Activated naive CD4-positive, alpha-beta T cell treated with anti-CD3 and anti-CD28 coated beads for 36 hours (primary cell): ENCODE measurements around the gene MB21D2. TPM values are rescaled to one million over a fixed set of nuclear protein-coding genes. Genes with fewer than 3 reads are reported as not detected.
"Not testable (repeated sequence)": the region's sequence is repeated elsewhere in the genome, so short reads cannot be mapped to it uniquely, and the experiment has no call there.

ENCODE experiments used
- CTCF ChIA-PET: fragments of 350-600 bp; sonication (Branson Sonifier 250); formaldehyde crosslinking; loops from one replicate; lab custom pipeline; 2021; ENCODE audit warnings: antibody characterized with exemption; lab: Charles Lee
- DNase-seq: peaks from one replicate; pipeline ENCODE4 v3.0.0-alpha.2; 2020
- H3K27ac Mint-ChIP-seq: one replicate; pipeline ENCODE4 v1.8.0; 2021; ENCODE audit warnings: mild to moderate bottlenecking, mixed read lengths
- H3K27me3 Mint-ChIP-seq: one replicate; pipeline ENCODE4 v1.8.0; 2021; ENCODE audit warnings: low read depth, mixed read lengths
- H3K36me3 Mint-ChIP-seq: one replicate; pipeline ENCODE4 v1.8.0; 2021; ENCODE audit warnings: low read depth, mixed read lengths
- H3K4me1 Mint-ChIP-seq: one replicate; pipeline ENCODE4 v1.8.0; 2021; ENCODE audit warnings: low read depth, mixed read lengths
- H3K4me3 Mint-ChIP-seq: one replicate; pipeline ENCODE4 v1.8.0; 2021; ENCODE audit warnings: mild to moderate bottlenecking, moderate library complexity, mixed read lengths
- H3K9me3 Mint-ChIP-seq: one replicate; pipeline ENCODE4 v1.8.0; 2021; ENCODE audit warnings: mixed read lengths
- intact Hi-C: fragments of 100-400 bp; cut with micrococcal nuclease; formaldehyde crosslinking; loops from one replicate; pipeline ENCODE4 v1.15.1; 2023
- total RNA-seq, 2 experiments: library from RNA; stranded (reverse); gene quantifications; one replicate each; pipeline ENCODE4 v1.2.3, GENCODE V29; 2021

MB21D2 gene, protein sequence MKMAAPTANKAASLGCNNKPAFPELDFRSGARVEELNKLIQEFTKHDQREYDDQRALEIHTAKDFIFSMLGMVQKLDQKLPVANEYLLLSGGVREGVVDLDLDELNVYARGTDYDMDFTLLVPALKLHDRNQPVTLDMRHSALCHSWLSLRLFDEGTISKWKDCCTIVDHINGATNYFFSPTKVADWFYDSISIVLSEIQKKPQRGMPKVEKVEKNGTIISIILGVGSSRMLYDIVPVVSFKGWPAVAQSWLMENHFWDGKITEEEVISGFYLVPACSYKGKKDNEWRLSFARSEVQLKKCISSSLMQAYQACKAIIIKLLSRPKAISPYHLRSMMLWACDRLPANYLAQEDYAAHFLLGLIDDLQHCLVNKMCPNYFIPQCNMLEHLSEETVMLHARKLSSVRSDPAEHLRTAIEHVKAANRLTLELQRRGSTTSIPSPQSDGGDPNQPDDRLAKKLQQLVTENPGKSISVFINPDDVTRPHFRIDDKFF
- total RNA-seq, result 1 to 10 TPM; 6.4 to 6.5 TPM

DNA sequence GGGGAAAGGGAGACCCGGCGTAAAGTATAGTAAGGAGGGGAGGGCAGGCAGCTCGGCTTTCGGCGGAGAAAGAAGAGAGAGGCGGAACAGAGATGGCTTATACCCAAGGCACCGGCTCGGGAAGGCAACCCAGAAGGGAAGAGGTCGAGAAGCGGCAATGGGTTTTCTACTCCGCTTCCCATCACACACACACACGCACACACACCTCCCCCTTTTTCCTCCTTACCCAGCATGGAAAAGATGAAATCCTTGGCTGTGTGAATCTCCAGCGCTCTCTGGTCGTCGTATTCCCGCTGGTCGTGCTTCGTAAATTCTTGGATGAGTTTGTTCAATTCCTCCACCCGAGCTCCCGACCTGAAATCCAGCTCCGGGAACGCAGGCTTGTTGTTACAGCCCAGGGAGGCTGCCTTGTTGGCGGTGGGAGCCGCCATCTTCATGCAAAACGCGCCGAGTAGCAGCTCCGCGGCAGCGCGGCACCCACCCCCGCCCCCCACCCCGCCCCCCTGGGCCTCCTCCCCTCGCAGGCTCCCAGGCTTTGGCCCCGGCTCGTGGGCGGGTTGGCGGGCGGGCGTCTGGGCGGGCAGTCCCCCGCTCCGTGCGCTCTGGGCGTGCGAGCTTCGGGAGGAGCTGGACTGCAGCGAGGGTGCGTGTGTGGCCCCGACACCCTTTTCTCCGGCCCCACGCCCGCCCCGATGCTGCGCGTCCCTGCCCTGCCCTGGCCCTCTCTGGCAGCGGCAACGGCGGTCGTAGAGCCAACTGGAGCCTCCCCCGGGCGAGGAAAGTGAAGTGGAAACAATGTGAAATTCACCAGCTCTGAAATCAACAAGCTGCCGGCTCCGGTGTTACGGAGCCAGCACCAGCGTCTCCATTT, at the start of gene MB21D2:
Gene MB21D2 (minus strand): TSS at position 453 of the 871 bp plus-strand sequence. CDS start 16 bp downstream, at position 437.
- H3K9me3 Mint-ChIP-seq, result no peaks in the 10 kb centered on the region
- peak; percentile 52 for DNase-seq
- H3K4me1 Mint-ChIP-seq, result peaks cover 21% of the 10 kb centered on the region
- intact Hi-C loops, result loop anchor here (1.0 to 5.0 kb wide), 7 partner anchors 24 to 350 kb away; no protein-coding TSS in a partner anchor
- H3K27ac Mint-ChIP-seq, result peak within 1 kb of the TSS; percentile 87
- CTCF ChIA-PET, result interaction anchor here (0.7 to 4.2 kb wide), 3 partner anchors 8 to 102 kb away, joined by 3 to 32 read pairs (median 3); no protein-coding TSS in a partner anchor
- peaks cover 45% of the 10 kb centered on the region for H3K27me3 Mint-ChIP-seq
- peak within 1 kb of the TSS; percentile 94 for H3K4me3 Mint-ChIP-seq
- H3K36me3 Mint-ChIP-seq, result peaks cover 2% of the 10 kb centered on the region

DNA sequence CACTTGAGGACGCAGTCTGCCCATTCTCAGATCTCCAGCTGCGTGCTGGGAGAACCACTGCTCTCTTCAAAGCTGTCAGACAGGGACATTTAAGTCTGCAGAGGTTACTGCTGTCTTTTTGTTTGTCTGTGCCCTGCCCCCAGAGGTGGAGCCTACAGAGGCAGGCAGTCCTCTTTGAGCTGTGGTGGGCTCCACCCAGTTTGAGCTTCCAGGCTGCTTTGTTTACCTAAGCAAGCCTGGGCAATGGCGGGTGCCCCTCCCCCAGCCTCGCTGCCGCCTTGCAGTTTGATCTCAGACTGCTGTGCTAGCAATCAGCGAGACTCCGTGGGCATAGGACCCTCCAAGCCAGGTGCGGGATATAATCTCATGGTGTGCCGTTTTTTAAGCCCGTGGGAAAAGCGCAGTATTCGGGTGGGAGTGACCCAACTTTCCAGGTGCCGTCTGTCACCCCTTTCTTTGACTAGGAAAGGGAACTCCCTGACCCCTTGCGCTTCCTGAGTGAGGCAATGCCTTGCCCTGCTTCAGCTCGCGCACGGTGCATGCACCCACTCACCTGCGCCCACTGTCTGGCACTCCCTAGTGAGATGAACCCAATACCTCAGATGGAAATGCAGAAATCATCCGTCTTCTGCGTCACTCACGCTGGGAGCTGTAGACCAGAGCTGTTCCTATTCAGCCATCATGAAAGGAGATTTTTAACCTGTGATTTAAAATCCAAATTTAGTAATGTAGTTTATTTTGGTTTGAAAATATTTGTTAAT, 47.5 kb upstream of the MB21D2 start:
- H3K4me3 Mint-ChIP-seq, H3K27ac Mint-ChIP-seq, DNase-seq, intact Hi-C loops, H3K9me3 Mint-ChIP-seq, H3K27me3 Mint-ChIP-seq, H3K4me1 Mint-ChIP-seq, H3K36me3 Mint-ChIP-seq, CTCF ChIA-PET: not testable (repeated sequence)

DNA sequence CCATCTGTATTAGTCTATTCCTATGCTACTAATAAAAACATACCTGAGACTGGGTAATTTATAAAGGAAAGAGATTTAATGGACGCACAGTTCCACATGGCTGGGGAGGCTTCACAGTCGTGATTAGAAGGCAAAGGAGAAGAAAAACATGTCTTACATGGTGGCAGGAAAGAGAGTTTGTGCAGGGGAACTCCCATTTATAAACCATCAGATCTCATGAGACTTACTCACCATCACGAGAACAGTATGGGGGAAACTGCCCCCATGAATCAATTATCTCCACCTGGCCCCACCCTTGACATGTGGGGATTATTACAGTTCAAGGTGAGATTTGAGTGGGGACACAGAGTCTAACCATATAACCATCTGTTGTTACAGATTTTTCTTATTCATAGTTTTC, 42.1 kb upstream of the MB21D2 start:
- Mint-ChIP-seq H3K27me3 (no peaks in the 10 kb centered on the region), H3K4me1 (peaks cover 23% of the 10 kb centered on the region), H3K9me3 (peaks cover 1% of the 10 kb centered on the region), H3K36me3 (no peaks in the 10 kb centered on the region), H3K27ac (peak overlapping the region; percentile 9), H3K4me3 (no peak overlapping the region)
- intact Hi-C loops, result loop anchor here (2.0 kb wide), 1 partner anchor 41 kb away; no protein-coding TSS in a partner anchor
- DNase-seq, result peak; percentile 18
- CTCF ChIA-PET, result interaction anchor here (1.2 kb wide), 1 partner anchor 143 kb away, joined by 4 read pairs; no protein-coding TSS in a partner anchor

DNA sequence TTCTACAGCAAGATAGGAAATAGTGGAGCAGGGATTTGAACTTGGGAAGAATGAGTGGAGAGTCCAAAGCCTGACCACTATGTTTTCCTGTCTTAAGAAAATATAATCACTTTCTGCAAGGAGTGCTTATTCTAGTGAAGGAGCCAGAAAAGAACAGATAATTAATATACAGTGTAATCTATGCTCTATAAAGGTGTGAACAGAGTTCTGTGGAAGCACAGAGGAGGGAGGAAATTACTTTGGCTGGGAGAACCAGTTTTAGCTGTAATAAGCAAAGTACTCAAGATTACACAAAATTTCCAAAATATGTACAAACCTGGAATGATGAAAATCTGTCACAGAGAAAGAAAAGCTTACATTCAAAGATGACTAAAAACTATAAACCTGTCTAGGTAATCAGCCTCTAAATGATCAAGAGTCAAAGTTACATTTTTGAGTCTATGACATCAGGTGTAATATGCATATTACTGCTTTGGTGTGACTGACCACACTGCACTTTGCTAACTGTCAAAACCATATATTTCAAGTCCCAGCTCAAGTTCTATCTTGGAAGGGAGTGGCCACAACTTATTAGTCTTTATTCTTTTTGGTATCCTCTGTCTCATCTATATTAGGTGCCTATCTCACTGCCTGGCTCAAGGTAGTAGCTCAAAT, 40.7 kb upstream of the MB21D2 start:
- H3K36me3 Mint-ChIP-seq, result no peaks in the 10 kb centered on the region
- H3K27ac Mint-ChIP-seq, result peak overlapping the region; percentile 5
- intact Hi-C loops, result loop anchor here (1.0 to 2.0 kb wide), 3 partner anchors 40 to 139 kb away; no protein-coding TSS in a partner anchor
- H3K27me3 Mint-ChIP-seq, result no peaks in the 10 kb centered on the region
- no peak overlapping the region for H3K4me3 Mint-ChIP-seq
- H3K4me1 Mint-ChIP-seq, result peaks cover 23% of the 10 kb centered on the region
- DNase-seq, result no peak
- H3K9me3 Mint-ChIP-seq, result peaks cover 1% of the 10 kb centered on the region
- CTCF ChIA-PET, result interaction anchor here (1.2 kb wide), 1 partner anchor 141 kb away, joined by 4 read pairs; no protein-coding TSS in a partner anchor

DNA sequence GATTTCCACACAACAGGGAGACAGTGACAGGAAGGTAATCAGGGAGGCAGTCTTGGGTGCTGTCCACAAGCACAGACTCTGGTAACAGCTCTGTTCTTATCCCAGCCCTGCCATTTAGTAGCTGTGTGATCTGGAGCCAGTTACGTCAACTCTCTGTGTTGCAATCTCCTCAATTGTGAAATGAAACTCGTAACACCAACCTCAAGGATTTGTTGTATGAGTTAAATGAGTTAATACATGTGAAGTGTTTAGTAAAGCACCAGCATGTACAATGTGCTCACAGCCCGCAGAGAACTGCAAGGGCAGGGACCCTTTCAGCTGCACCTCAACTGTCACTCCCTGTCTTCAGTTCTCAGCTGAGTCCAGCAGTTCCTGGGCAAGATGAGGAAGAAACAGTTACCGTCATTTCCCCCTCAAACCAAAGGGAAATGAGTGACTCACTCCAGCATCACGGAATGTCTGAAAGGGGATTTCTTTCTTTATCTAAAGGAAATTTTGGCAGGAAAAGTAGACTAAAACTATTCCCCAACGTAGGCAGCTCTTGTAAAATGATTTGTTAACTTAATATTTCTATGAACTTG, 39.9 kb upstream of the MB21D2 start:
- intact Hi-C loops, result loop anchor here (1.0 to 2.0 kb wide), 3 partner anchors 39 to 138 kb away; no protein-coding TSS in a partner anchor
- peaks cover 23% of the 10 kb centered on the region for H3K4me1 Mint-ChIP-seq
- H3K9me3 Mint-ChIP-seq, result peaks cover 4% of the 10 kb centered on the region
- no peak overlapping the region for H3K27ac Mint-ChIP-seq
- CTCF ChIA-PET, result interaction anchor here (0.8 kb wide), 1 partner anchor 58 kb away, joined by 3 read pairs; no protein-coding TSS in a partner anchor
- DNase-seq, result peak; percentile 14
- H3K27me3 Mint-ChIP-seq, result no peaks in the 10 kb centered on the region
- no peaks in the 10 kb centered on the region for H3K36me3 Mint-ChIP-seq
- H3K4me3 Mint-ChIP-seq, result no peak overlapping the region

DNA sequence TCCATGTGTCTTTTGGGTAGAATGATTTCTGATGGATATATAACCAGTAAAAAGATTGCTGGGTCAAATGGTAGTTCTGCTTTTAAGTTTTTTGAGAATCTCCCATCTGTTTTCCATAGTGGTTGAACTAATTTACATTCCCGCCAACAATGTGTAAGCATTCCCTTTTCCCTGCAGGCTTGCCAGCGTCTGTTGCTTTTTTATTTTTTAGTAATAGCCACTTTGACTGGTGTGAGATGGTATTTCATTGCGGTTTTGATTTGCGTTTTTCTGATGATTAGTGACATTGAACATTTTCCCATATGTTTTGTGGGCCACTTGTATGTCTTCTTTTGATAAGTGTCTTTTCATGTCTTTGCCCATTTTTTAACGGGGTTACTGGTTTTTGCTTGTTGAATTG, 36.3 kb upstream of the MB21D2 start:
- Mint-ChIP-seq H3K36me3 (no peaks in the 10 kb centered on the region), H3K9me3 (peaks cover 2% of the 10 kb centered on the region), H3K4me1 (peaks cover 15% of the 10 kb centered on the region), H3K4me3 (no peak overlapping the region), H3K27me3 (no peaks in the 10 kb centered on the region), H3K27ac (no peak overlapping the region)
- intact Hi-C loops, result no loop called here
- CTCF ChIA-PET, result no interaction called here
- no peak for DNase-seq

DNA sequence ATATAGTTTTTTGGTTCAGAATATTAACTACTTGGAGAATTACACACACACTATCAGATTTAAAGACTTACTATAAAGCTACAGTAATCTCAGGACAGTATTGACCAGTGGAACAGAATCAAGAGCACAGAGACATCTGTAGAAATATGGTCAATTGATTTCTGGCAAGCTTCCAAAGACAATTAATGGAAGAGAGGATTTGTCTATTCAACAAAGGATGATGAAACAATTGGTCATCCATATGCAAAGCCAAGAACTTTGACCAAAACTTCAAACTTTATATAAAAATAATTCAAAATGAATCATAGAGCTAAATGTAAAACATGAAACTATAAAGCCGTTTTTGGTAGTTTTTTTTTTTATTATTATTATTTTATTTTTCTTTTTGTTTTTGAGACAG, 29.8 kb upstream of the MB21D2 start:
- Mint-ChIP-seq H3K27ac (no peak overlapping the region), H3K9me3 (no peaks in the 10 kb centered on the region), H3K36me3 (no peaks in the 10 kb centered on the region), H3K27me3 (peaks cover 5% of the 10 kb centered on the region), H3K4me1 (no peaks in the 10 kb centered on the region), H3K4me3 (no peak overlapping the region)
- CTCF ChIA-PET, result interaction anchor here (0.7 kb wide), 1 partner anchor 22 kb away, joined by 4 read pairs; no protein-coding TSS in a partner anchor
- intact Hi-C loops, result no loop called here
- no peak for DNase-seq

DNA sequence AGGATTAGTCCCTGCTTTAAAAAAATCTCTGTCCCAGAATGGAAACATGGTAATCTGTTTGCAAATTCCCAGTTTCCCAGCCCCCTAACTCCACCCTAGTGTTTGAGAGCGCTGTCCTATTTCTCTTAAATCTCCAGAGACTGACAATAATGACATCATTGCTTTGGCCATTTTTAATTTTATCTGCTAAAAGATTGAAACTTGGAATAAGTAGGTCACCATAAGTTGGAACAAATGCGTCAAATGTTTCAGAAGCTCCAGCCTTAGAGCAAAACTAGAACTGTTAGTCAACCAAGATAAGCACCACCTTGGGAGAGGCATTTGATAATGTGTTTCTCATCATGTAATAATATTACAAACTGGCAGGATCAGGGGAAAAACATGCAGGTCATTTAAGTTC, 25.7 kb upstream of the MB21D2 start:
- Mint-ChIP-seq H3K27ac (peak overlapping the region; percentile 2), H3K36me3 (no peaks in the 10 kb centered on the region), H3K4me3 (no peak overlapping the region), H3K4me1 (no peaks in the 10 kb centered on the region), H3K27me3 (peaks cover 7% of the 10 kb centered on the region), H3K9me3 (no peaks in the 10 kb centered on the region)
- CTCF ChIA-PET, result no interaction called here
- no peak for DNase-seq
- intact Hi-C loops, result no loop called here

DNA sequence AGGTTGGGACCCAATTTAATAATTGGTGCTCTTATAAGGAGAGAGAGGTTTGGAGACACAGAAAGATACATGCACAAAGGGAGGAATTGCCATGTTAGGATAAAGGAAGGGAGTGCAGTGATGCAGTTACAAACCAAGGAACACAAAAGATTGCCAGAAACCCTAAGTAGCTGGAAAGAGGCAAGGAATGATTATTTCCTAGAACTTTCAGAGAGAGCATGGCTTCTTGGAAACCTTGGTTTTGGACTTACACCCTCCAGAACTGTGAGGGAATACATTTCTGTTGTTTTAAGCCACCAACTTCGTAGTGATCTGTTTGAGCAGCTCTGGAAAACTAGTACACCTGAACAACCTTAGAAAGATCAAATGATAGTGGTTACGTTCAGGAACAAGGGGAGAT, 25.0 kb upstream of the MB21D2 start:
- intact Hi-C loops, result no loop called here
- H3K27ac Mint-ChIP-seq, result no peak overlapping the region
- H3K27me3 Mint-ChIP-seq, result peaks cover 7% of the 10 kb centered on the region
- no peak overlapping the region for H3K4me3 Mint-ChIP-seq
- H3K9me3 Mint-ChIP-seq, result no peaks in the 10 kb centered on the region
- CTCF ChIA-PET, result no interaction called here
- no peak for DNase-seq
- no peaks in the 10 kb centered on the region for H3K36me3 Mint-ChIP-seq
- no peaks in the 10 kb centered on the region for H3K4me1 Mint-ChIP-seq

DNA sequence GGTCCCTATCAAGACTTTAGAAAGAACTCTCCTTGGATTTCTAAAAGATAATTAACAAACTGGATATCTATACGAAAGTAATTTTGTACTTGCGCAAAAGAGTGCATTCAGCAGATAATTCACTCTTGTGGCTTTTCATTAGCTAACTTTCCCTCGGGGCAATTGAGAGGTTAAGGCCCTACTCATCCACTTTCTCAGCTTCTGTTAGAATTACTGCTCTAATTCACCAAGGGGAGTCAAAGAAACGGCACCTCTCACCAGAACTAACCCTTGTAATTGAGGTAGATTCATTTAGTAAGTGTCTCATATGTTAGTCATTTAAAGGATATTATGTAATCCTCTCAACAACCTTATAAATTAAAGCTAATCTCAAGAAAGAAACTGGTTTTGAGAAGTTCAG, 22.5 kb upstream of the MB21D2 start:
- Mint-ChIP-seq H3K9me3 (no peaks in the 10 kb centered on the region), H3K4me1 (no peaks in the 10 kb centered on the region), H3K4me3 (no peak overlapping the region), H3K27ac (no peak overlapping the region), H3K27me3 (peaks cover 2% of the 10 kb centered on the region), H3K36me3 (no peaks in the 10 kb centered on the region)
- no peak for DNase-seq
- intact Hi-C loops, result no loop called here
- CTCF ChIA-PET, result no interaction called here

DNA sequence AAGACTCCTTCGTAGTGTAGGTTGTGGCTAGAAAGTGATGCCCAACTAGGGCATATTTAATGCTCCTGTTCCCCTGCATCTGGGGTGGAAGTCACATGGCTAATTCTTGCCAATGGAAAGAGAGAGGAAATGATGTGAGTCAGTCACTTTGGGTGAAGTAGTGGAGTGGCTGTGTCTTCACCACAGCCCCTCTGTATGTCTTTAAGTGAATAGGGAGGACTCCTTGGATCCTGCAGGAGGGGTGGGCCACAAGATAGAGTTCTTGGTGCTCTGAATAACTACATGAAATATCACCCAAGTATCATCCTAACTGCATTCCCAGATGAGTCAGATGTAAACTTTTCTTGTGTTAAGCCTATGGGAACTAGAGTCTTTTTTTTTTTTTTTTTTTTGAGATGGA, 17.8 kb upstream of the MB21D2 start:
- Mint-ChIP-seq H3K27me3 (no peaks in the 10 kb centered on the region), H3K4me3 (no peak overlapping the region)
- CTCF ChIA-PET, result no interaction called here

More for the DNA sequence above, 17.8 kb upstream of the MB21D2 start:
- no peaks in the 10 kb centered on the region for H3K4me1 Mint-ChIP-seq
- no peak overlapping the region for H3K27ac Mint-ChIP-seq
- intact Hi-C loops, result no loop called here
- no peaks in the 10 kb centered on the region for H3K36me3 Mint-ChIP-seq
- no peak for DNase-seq
- no peaks in the 10 kb centered on the region for H3K9me3 Mint-ChIP-seq
